Stimulated activated CD4-positive, alpha-beta T cell treated with anti-CD3 and anti-CD28 coated beads, Interleukin-15, amount 100 ng/mL, for 1 hour (primary cell): ENCODE results near the gene PPP1R15B.

Experiments
- DNase-seq, 2 donors: peaks; one replicate each; pipeline ENCODE4 v3.0.0-alpha.2; 2020; ENCODE audit warnings: low read depth in 1 of 2, low spot score in 1 of 2

The PPP1R15B gene

DNA sequence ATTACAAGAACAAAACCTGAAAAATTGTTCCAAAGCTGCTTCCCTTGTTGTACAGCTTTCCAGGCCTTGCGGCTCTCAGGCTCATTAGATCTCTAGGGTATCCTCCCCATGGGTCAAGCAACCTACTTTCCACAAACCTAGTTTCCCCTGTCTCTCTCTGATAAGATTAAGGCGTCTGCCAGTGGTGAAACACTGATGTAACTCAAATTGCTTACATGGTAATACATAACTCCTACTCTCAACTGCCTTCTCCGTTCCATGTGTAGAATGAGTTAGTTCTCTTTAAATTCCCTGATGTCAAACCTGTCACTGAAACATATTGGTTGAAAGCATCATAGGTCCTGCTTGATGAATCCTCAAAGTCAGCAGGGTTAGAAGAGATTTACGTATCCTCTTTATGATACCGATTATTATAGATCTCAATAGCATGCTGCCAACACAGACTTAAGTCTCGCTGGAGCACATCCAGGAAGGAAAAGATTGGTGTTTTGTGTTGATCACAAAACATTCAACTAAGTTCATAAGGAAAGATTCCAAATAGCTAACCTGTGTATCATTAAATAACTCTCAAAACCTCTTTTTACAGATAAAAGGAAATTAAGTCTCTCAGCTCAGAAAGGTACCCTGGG, 10.6 kb downstream of the PPP1R15B start:
- DNase-seq = no peak

DNA sequence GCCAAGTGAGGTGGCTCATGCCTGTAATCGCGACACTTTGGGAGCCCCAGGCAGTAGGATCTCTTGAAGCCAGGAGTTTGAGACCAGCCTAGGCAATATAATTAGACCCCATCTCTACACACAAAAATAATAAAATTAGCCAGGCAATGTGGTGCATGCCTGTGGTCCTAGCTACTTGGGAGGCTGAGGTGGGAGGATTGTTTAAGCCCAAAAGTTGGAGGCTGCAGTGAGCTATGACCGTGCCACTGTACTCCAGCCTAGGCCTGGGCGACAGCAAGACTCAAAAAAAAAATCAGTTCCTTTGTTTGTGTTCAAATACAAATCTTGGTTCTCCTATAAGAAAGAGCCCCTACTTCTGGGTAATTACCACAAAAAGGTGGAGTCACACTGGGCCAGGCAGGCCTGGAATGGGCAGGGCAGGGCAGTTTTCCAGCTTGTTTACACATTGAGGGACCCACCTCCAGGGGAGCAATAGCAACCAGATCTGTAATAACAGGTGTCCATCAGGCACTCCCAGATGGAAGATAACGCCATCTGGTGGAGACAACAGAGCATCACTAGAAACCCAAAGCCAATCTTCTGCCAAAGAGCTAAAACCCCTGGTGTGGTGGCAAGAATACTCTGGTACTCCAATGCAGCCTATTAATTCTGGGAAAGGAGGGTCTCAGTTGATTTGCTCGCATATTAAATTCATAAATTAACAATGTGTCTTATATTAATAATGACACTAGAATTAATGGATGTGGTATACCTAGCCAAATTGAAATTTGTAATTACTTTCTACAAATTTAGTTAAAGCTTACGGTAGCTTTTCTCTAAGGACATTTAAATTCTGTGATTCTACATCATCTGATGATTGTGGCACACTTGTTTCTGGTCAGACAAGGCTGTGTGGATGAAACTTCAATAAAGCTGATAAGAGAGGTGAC, 13.2 kb downstream of the PPP1R15B start:
- no peak for DNase-seq

DNA sequence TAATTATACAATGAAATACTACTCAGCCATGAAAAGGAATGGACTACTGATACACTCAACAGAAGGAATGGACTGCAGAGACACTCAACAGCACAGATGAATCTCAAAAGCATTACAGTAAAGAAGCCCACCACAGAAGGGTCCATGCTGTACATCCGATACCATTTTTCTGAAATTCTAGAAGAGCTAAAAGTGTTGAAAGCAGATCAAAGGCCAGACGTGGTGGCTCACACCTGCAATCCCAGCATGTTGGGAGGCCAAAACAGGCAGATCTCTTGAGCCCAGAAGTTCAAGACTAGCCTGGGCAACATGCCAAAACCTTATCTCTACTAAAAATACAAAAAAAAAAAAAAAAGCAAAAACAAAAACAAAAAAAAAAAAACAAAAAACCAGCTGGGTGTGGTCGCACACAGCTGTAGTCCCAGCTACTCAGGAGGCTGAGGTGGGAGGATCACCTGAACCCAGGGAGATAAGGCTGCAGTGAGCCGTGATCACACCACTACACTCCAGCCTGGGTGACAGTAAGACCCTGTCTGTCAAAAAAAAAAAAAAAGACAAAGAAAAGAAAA, 15.5 kb downstream of the PPP1R15B start:
- no peak for DNase-seq

DNA sequence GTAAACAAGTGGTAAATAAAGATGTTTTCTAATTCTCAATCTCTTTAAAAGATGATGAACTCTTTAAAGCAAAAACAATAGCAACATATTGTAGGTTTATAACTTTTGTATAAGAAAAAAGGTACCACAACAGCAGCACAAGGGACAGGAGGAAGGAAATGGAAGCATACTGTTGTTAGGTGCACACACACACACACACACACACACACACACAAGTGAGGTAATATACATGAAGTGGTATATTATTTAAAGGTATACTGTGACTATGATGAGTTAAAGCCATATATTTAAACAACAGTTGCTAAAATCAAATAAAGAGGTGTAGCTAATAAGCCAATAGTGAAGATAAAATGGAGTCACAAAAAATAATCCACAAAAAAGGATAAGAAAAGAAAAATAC, 20.0 kb downstream of the PPP1R15B start:
- no peak for DNase-seq

DNA sequence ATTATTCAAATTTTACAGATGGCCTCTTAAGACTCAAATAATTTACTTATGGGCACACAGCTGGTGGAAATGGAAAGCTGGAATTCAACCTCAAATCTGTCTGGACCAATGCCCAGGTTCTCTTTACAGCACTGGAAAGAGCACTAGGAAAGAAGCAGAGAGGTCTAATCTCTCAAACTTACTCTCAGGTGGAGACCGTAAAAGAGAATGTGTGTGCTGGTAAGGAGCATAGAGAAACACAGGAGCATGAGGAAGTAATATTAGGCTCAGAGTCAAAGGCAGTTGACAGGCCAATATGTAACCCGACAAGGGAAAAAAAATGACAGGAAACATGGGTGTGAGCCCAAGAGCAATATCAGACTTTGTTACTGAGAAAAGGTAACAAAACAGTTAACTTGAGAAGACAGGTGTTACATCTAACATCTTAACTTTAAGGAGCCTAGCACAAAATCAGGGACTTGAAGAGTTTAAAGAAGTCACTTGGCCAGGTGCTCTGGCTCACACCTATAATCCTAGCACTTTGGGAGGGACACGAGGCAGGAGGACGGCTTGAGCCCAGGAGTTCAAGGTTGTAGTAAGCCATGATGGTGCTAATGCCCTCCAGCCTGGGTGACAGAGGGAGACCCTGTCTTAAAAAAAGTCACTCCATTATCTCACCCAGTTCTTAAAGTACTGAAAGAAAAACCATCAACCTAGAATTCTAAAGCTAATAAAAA, 20.7 kb downstream of the PPP1R15B start:
- DNase-seq = no peak

DNA sequence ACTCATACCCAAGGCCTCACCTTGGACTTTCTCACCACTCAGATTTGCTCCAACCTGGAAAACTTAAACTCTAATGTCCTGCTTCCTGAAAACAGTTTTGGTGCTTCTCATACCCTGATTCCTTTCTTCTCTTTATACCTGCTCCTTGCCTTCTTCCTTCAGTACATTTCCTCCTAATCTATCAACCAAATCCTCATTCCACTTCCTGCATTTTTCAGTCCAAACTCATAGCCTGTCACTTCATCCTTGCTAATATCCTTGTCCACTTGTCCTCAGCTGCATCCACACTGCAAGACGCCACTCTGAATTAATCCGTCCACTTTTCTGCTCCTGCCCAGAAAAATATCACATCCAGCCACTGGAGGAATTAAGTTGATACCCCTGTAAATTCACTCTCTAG, 25.9 kb downstream of the PPP1R15B start:
- DNase-seq = no peak

DNA sequence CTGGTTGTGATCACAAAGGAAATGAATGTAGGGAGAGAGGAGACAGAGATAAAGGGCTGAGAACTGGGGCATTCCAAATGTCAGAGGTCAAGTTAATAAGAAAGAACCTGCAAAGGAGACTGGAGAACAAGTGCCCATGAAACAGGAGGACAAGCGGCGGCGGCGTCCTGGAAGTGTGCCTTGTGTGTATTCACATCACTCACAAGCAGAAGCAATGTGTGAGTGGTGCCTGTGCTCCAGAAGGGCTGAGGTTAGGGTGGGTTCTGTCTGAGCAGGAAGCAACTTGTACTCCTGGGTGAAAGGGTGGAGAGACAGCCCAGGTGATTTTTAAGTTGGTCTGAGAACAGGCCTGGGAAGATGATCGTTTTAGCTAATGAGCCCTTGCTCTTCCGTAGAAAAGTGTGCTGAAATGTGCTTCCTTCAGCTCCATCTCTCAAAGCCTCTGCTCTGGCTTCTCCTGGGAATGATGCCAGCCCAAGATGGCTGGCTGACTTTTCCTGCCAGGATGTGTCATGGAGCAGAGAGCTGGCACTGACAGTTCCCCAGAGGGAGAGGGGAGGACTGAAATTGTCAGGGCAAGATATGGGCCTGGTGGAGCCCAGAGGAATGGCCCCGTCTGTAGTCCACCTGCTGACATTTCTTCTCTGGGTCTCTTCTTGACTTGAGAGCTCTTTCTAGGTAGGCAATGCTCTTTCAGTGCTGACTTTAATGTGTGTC, 26.8 kb downstream of the PPP1R15B start:
- DNase-seq = no peak

DNA sequence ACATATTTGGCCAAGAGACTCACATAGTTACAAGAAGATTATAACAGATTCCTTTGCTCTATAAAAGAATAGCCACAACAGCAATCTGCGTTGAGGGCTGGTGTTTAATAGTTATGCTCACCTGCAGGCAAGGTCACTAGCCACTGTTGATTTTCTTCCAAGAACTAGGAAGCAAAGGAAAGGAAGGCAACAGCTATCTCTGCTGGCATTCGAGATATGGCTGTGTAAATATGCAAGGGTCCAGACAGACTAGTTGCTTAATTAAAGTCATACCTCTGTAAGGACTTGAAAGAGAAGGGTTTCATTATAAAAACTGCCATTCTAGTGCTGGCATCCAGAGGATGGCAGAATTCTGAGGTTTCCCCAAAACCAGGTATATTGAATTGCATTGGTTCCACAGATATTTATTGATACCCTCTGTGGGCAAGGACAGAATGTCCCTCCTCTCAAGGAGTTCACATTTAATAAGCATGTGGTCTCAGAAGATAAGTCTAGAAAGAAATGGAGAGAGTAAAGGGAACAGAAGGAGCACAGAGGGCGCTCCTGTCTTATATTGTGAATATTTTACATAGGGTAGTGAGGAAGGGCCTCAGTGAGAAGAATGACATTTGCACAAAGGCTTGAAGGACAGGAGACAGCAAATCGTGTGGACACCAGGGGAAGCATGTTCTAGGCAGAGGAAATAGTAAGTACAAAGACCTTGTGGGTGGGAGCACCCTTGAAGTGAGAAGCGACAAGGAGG, 28.3 kb downstream of the PPP1R15B start:
- DNase-seq = no peak

DNA sequence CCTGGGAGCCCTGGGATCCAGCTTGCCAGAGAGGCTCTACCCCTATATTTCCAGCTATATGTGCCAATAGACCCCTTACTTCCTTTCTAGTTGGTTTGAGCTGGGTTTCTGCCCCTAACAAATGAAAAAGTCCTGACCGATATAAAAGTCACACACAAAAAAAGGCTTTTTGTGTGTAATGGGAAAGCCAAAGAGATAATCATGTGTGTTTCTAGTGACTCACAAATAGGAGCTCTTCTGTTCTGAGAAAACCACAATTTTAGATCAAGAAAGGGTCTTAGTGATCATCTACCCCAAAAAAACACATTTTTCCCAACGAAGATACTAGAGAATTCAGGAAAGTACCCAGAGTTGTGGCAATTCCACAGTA, 28.9 kb downstream of the PPP1R15B start:
- DNase-seq = no peak

DNA sequence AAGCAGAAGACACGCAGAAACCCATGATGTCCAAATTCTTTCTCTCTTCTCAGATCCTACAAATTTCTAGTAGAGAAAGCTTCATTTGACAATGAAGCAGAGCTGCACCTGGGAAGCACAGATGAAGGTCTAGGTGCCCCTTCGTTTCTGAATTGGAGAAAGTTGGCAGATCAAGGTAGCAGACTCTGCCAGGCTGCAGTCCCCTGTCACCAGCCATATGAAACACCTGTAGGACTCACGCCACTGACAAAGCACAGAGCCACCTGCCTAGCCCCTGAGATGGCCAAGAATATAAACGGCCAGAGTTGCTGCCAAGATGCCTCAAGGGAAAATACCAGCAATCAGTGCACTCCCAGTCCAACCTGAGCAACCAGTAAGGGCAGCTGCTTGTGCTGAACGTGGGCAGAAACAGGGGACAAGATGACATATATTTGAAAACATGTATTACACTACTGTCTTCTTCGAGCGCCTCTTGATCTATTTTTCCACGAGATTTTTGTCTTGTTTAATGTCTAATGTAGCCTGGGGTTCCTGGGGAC, 31.3 kb downstream of the PPP1R15B start:
- DNase-seq = no peak

DNA sequence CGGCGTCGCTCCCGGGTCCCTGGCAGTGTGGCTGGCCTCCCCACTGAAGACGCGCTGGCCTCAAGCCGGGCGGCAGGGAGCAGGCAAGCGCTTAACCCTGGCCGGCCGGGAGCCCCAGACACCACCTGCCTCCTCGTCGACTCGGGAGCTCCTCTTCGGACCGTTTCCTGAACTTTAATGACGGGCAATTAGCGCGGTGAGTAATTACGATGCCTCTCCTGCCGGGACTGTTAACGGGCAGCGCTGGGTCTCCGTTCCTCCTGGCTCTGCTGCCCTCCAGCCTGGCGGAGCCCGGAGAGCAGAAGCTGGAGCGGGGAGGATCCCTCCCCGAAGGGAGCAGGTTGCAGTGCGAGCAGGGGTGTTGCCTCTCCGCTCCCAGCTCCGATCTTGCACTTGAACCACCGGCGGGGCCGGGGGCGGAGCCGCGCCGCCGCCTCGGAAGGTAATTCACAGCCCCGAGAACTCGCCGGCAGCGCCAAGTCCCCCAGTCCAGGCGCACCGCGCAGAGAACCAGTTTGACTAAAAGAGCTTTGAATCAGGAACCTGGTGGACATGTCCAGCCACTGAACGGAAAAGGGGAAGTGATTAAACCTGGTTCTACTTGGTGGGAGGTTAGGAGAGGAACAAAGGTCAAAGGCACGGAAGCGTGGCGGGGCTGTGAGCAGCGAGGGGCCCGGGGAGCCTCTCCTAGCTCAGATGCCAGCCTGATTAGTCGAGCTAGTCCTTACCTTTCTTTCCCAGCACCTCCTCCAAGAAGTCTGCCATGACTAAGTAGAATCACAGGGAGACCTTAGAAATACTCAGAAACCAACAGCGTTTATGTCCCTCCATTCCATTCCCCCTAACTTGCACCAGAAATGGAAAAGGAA, 33.6 kb downstream of the PPP1R15B start:
- DNase-seq = peak; percentile 9 to 37

DNA sequence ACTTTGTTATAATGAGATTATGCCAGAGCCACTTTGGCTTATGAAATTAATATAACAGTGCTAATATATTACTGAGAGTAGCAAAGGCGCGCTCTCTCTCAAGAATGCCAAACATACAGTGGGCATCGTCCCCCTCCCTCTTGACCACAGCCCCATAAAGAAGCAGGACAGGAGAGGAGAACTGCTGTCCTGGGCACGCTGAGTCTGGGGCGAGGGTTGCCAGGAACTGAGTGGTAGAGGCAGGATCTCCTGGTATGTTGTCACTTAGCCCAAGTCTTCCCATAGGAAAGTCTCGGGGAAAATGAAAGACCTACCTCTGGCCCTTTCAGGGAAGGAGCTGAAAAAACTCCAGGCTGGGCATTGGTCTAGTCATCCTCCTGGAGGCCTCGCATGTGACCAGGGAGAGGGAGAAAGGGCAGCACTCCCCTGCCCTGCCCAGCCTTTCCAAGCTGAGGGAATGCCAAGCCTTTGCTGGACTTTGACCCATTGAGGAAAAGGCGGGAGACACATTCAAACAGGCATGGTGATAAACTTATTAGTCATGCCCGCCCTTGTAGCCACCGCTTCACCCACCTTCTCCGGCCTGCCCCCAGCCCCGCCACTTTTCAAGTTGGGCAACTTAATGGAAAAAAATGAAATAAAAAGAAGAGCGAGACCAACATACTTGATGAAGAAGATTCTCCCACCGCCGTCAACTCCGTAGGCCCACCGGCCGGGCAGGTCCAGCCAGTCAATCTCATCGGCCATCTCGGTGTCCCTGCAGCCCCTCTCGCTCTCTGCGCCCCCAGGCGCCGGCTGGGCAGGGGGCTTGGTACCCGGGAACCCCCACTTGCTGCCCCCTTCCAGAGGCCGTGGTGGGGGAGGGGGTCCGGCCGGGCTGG, 34.5 kb downstream of the PPP1R15B start:
- no peak for DNase-seq

DNA sequence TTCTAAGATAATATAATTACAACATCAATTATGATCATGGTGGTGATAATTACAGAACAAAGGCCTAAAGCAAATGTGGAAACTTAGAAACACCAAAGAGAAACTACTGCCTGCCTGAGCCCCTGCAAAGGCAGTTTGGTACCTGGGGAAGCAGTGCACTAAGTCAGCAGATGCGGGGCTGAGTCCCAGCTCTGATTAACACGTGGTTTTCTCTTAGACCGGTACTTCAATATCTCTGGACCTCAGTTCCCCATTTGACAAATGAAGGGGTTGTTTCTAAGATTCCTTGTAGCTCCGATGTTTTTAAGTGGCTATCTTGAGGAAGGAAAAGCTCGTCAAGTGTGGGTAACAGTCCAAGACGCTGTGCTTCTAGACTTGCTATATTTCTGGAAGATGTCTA, 35.2 kb downstream of the PPP1R15B start:
- no peak for DNase-seq

DNA sequence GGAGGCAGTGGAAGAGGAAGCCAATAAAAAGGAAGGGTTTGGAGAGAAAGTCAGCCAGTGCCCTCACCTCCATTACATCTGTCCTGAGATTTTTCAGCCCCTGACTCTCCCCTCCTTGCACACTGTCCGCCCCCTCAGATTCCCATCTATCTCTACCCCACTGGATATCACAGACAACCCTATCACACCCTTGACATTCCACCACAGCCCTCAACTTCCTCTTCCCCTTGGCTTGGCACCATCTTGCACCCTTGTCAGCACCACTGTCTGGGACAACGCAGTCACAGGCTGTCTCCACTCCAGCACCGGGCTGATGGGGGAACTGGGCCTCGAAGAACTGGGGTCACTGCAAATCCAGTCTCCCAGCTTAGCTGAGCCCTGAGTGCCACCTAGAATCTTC, 37.7 kb downstream of the PPP1R15B start:
- DNase-seq = no peak

DNA sequence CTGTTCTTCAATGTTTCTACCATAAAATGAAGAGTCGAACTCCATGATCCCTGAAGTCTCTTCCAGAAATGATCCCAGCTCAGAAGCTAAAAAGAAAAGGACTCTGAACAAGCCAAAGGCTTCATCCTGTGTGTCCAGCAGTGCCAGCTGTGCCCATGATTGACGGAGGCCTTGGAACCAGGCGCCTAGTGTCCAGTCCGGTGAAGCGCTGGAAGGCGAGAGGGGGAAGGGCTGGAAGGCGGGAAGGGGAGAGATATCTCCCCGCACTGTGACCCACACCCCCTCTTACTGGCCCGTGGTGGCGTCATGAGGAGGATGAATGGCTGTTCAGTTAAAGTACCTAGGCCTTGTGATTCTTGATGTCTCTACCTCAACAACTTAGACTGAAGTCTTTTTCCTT, 41.4 kb downstream of the PPP1R15B start:
- DNase-seq = no peak

DNA sequence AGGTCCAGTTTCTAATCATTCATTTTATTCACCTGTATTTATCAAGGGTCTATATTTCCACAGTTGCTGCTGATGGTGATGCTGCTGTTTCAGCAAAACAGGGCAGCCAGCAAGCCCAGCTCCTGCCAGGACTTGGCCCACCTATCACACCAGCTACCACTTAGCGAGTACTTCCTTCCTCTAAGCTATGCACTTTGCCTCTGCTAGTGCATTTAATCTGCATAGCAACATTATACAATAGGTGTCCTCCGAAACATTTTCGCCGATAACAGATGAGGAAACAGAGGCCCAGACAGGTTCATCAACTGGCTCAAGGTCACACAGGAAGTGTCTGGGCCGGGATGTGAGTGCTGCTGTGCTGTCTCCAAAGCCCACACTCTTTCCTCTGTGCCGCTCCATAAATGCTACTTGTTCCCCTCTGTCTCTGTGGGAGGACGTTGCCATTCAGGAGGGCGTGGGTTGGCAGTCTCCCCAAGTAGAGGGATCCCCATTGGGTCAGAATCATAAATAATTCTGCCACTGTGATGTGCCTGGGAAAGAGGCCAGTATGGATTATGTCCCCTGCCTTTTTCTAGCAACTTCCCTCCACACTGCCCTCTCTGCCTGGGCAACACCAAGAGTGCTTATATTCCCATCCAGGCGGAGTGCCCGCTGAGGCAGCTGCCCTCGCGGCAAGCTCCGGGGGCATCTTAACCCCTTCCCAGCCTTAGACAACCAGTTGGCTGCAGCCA, 42.5 kb downstream of the PPP1R15B start:
- DNase-seq = no peak

DNA sequence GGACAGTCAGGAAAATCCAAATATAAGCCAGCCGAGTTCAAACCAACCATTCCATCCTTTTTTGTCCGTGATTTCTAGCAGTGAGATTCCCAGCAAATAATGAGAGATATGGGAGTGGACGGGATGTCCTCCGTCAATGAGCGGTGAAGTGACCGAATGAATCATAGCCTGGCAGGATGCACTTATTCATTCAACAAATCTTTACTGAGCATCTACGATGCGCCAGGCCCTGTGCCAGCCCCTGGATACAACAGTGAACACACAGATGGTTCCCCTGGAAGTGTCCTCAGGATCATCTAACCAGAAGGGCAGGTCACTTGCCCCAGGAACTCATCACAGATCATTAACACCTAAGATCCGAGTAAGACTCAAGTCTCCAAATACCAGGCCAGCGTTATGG, 43.7 kb downstream of the PPP1R15B start:
- DNase-seq = no peak
